Type B pancreatic cell (in vitro differentiated cells): ENCODE data around the gene PPP1R12C. TPM values are rescaled to one million over a fixed set of nuclear protein-coding genes. Genes with fewer than 3 reads are reported as not detected.
"Not testable (repeated sequence)": the region's sequence is repeated elsewhere in the genome, so short reads cannot be mapped to it uniquely, and the experiment has no call there.

Source experiments
- DNase-seq: peaks from one replicate; pipeline ENCODE4 v3.0.0; 2021; ENCODE audit warnings: mixed read lengths; ENCODE audit not compliant: unreplicated experiment; ENCODE audit errors: extremely low spot score
- H3K27ac Mint-ChIP-seq: 2 replicates; pipeline ENCODE4 v1.8.0; 2021; ENCODE audit warnings: mild to moderate bottlenecking, mixed read lengths
- H3K27me3 Mint-ChIP-seq: 2 replicates; pipeline ENCODE4 v1.8.0; 2021; ENCODE audit warnings: mixed read lengths
- H3K36me3 Mint-ChIP-seq: 2 replicates; pipeline ENCODE4 v1.8.0; 2021; ENCODE audit warnings: mixed read lengths
- H3K4me1 Mint-ChIP-seq: one replicate; pipeline ENCODE4 v1.8.0; 2021; ENCODE audit warnings: mixed read lengths; ENCODE audit not compliant: unreplicated experiment
- H3K4me3 Mint-ChIP-seq: 2 replicates; pipeline ENCODE4 v1.8.0; 2021; ENCODE audit warnings: mild to moderate bottlenecking, mixed read lengths
- H3K9me3 Mint-ChIP-seq: 2 replicates; pipeline ENCODE4 v1.8.0; 2021; ENCODE audit warnings: mixed read lengths
- CTCF ChIP-seq: fragments of 200-600 bp; sonication (generic); conservative IDR thresholded peaks from 2 replicates; pipeline ENCODE4 v1.5.0; 2021; ENCODE audit warnings: antibody characterized with exemption, mild to moderate bottlenecking
- total RNA-seq: library from RNA; stranded (reverse); gene quantifications from 2 replicates; pipeline ENCODE4 v1.2.1, GENCODE V29; 2021; ENCODE audit warnings: low replicate concordance

PPP1R12C gene
- total RNA-seq, 1 donor from 2014 or later = 102 TPM

DNA sequence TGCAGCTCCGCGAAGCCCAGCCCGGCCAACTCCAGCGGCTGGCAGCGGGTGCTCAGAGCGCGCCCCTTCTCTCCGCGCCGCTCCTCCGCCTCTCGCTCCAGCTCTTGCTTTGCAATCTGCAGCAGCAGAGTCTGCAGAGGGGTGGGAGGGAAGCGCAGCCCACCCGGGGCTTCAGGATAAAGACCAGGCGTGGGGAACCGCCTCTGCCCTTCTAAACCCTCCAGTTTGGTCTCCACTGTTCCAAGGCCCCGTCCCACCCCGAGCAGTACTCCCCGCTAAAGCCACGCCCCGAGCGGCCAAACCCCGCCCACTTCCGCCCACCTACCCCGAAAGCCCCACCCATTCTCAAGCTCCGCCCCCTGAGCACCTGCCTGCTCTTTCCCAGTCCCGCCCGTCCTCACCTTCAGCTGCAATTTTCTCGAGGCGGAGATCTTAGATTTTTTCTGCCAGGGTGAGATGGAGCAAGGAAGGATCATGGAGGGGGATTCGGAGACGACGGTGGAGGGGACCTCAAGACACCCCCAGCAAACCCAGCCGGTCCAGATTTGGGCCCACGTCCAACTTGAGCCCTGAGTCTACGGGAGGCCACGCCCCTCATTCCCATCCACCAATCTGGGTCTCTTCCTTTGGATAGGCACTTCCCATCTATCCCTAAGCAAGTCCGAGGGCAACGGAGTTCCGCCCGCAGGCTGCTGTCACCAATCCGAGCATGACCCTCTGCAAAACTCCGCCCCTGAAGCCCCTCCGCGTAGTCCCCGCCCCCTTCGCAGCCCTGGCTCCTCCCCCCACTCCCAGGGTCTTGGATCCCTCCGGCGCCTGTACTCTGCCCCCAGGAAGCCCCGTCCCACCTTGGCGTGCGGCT lies 39.0 kb upstream of the PPP1R12C start:
- DNase-seq = no peak
- peaks cover 52% of the 10 kb centered on the region for H3K27me3 Mint-ChIP-seq
- H3K4me3 Mint-ChIP-seq = peak overlapping the region; percentile 82
- no peaks in the 10 kb centered on the region for H3K36me3 Mint-ChIP-seq
- no peaks in the 10 kb centered on the region for H3K9me3 Mint-ChIP-seq
- no peak overlapping the region for H3K27ac Mint-ChIP-seq
- no peak for TF ChIP-seq CTCF
- H3K4me1 Mint-ChIP-seq = peaks cover 5% of the 10 kb centered on the region

GRCh38 chr19:55155784-55156183 lies 38.3 kb upstream of the PPP1R12C start:
- H3K36me3 Mint-ChIP-seq, DNase-seq: not testable (repeated sequence)
- H3K4me3 Mint-ChIP-seq = peak overlapping the region; percentile 82

DNA sequence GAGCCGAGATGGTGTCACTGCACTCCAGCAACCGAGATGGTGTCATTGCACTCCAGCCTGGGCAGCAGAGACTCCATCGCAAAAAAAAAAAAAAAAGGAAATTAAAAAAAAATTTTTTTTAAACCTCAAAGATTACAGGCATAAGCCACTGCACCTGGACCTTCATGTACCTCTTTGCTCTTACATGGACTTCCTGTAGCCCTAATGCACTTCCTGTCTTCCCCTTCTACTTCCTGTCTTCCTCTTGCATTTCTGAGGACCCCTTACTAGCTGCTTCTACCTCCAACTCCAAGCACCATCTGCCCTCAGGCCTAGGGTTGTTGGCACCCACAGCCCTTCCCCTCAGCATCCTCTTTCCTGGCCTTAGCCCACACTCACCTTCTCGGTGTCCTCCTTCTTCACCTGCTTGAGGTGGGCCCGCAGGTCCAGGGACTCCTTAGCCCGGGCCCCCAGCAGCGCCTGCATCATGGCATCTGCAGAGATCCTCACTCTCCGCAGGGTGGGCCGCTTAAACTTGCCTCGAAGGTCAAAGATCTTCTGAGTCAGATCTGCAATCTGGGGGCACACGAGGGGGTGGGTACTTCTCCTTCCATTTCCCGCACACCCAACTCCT lies 36.3 kb upstream of the PPP1R12C start:
- Mint-ChIP-seq H3K27me3 (peaks cover 63% of the 10 kb centered on the region), H3K9me3 (no peaks in the 10 kb centered on the region), H3K4me3 (no peak overlapping the region), H3K27ac (no peak overlapping the region), H3K4me1 (peaks cover 5% of the 10 kb centered on the region), H3K36me3 (no peaks in the 10 kb centered on the region)
- no peak for DNase-seq
- no peak for TF ChIP-seq CTCF

More at GRCh38 chr19:55155784-55156183, 38.3 kb upstream of the PPP1R12C start:
- H3K27me3 Mint-ChIP-seq = peaks cover 56% of the 10 kb centered on the region
- not testable (repeated sequence) for H3K27ac Mint-ChIP-seq, H3K4me1 Mint-ChIP-seq, H3K9me3 Mint-ChIP-seq

DNA sequence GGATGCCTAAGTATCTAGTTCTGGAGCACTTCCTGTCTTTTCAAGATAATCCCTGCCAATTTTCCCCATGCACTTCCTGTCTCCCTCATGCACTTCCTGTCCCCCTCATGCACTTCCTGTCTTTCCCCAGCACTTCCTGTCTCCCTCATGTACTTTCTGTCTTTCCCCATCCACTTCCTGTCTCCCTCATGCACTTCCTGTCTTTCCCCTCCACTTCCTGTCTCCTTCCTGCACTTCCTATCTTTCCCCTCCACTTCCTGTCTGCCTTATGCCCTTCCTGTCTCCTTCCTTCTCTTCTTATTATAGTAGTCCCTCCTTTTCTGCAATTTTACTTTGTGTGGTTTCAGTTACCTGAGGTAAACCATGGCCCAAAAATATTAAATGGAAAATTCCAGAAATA lies 34.6 kb upstream of the PPP1R12C start:
- DNase-seq = no peak
- H3K27ac Mint-ChIP-seq = no peak overlapping the region
- peaks cover 5% of the 10 kb centered on the region for H3K4me1 Mint-ChIP-seq
- peaks cover 60% of the 10 kb centered on the region for H3K27me3 Mint-ChIP-seq
- H3K36me3 Mint-ChIP-seq = no peaks in the 10 kb centered on the region
- no peak overlapping the region for H3K4me3 Mint-ChIP-seq
- no peak for TF ChIP-seq CTCF
- H3K9me3 Mint-ChIP-seq = no peaks in the 10 kb centered on the region

- TF ChIP-seq CTCF = no peak
- DNase-seq = no peak
- Mint-ChIP-seq H3K9me3 (no peaks in the 10 kb centered on the region), H3K4me3 (peak within 1 kb of the TSS; percentile 67), H3K4me1 (peaks cover 4% of the 10 kb centered on the region), H3K27me3 (peaks cover 64% of the 10 kb centered on the region), H3K27ac (no peak within 1 kb of the TSS), H3K36me3 (no peaks in the 10 kb centered on the region)
These were observed 31.9 kb upstream of the PPP1R12C start, which contains the start of gene TNNT1 for GRCh38 chr19:55149078-55150003. Gene TNNT1, minus strand, starts transcription at chr19:55149206. Its CDS starts 2,049 bp downstream, at chr19:55147157.
